Upper lobe of left lung (tissue), 4 donors: ENCODE measurements around the gene ABAT.

Experiments
- CTCF ChIP-seq, 6 experiments: fragments of 450-650 bp in 4 of 6; fragments of 200-600 bp in 2 of 6; sonication (generic) in 2 of 6; IDR thresholded peaks; one replicate each; pipeline ENCODE4 v1.5.1; 2016 to 2019; ENCODE audit warnings: antibody characterized with exemption in 6 of 6
- EP300 ChIP-seq, 4 donors: sonication (generic); formaldehyde crosslinking; IDR thresholded peaks; one replicate each; pipeline ENCODE4 v1.5.1; 2017; ENCODE audit warnings: antibody characterized with exemption in 4 of 4, control low read depth in 2 of 4
- POLR2A ChIP-seq, 4 donors: fragments of 450-650 bp; IDR thresholded peaks; one replicate each; pipeline ENCODE4 v1.5.1; 2016 to 2017; ENCODE audit warnings: antibody characterized with exemption in 4 of 4, mild to moderate bottlenecking in 2 of 4
- POLR2AphosphoS5 ChIP-seq, 2 donors: sonication (generic); formaldehyde crosslinking; IDR thresholded peaks; one replicate each; pipeline ENCODE4 v1.5.1; 2017; ENCODE audit warnings: antibody characterized with exemption in 2 of 2

GRCh38 chr16:8742068-8742467, 67.7 kb downstream of the ABAT start:
- TF ChIP-seq CTCF (IDR thresholded peaks at IDR 0.05), result no peak
- no peak for TF ChIP-seq POLR2A (IDR thresholded peaks at IDR 0.05)
- no peak for TF ChIP-seq POLR2AphosphoS5 (IDR thresholded peaks at IDR 0.05)
- no peak for TF ChIP-seq EP300 (IDR thresholded peaks at IDR 0.05)
